ENCODE measurements around the gene PNMA8A.
A peak's percentile ranks its signal among the peaks of the same experiment; 100 is the strongest.

Gene PNMA8A

DNA sequence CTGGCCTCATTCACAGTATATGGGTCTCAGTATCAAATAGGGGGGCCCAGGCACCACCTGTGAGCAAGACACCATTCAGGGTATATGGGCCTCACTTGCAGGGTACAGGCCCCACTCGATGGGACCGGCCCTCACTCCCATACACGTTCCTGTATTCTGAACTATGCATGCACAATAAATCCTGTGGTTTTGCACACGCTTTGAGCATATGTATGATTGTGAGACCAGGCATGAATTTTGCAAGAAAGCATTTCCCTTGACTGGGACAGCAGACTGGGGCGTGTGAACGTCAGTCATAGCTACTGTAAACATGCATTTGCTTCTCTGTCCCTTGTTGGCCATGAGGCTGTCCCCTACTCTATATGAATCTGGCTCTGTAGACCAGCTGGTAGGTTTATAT is 24.9 kb upstream of the PNMA8A start:
- Mint-ChIP-seq H3K9me3 (ENCODE audit: low read depth) (no peaks in the 10 kb centered on the region), H3K36me3 (no peaks in the 10 kb centered on the region), H3K27ac (no peak overlapping the region), H3K4me3 (no peak overlapping the region), H3K27me3 (peaks cover 17% of the 10 kb centered on the region), H3K4me1 (ENCODE audit: low read depth) (peaks cover 12% of the 10 kb centered on the region)

DNA sequence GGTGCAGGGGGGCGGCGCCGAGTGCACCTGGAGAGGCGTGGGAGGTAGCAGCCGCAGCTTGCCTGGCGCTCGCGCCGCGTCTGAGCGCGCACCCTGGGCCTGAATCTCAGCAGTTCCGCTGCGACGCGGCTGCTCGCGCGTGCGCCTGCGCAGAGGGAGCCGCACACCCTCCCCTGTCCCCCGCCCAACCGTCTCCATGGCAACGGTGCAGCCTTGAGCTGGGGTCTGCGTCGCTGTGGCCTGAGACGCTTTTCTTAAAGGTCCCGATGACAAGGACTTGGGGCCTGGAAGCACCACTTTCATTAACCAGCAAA is 24.4 kb upstream of the PNMA8A start, which contains the start of gene PNMA8B:
TSS of gene PNMA8B (minus strand) at position 82 of the 314 bp plus-strand sequence. CDS start 402 bp downstream, outside the sequence.
- peaks cover 17% of the 10 kb centered on the region for H3K4me1 Mint-ChIP-seq (ENCODE audit: low read depth)
- H3K27me3 Mint-ChIP-seq = peaks cover 23% of the 10 kb centered on the region
- H3K27ac Mint-ChIP-seq = no peak within 1 kb of the TSS
- H3K4me3 Mint-ChIP-seq = peak within 1 kb of the TSS; percentile 83
- H3K9me3 Mint-ChIP-seq (ENCODE audit: low read depth) = no peaks in the 10 kb centered on the region
- no peaks in the 10 kb centered on the region for H3K36me3 Mint-ChIP-seq

DNA sequence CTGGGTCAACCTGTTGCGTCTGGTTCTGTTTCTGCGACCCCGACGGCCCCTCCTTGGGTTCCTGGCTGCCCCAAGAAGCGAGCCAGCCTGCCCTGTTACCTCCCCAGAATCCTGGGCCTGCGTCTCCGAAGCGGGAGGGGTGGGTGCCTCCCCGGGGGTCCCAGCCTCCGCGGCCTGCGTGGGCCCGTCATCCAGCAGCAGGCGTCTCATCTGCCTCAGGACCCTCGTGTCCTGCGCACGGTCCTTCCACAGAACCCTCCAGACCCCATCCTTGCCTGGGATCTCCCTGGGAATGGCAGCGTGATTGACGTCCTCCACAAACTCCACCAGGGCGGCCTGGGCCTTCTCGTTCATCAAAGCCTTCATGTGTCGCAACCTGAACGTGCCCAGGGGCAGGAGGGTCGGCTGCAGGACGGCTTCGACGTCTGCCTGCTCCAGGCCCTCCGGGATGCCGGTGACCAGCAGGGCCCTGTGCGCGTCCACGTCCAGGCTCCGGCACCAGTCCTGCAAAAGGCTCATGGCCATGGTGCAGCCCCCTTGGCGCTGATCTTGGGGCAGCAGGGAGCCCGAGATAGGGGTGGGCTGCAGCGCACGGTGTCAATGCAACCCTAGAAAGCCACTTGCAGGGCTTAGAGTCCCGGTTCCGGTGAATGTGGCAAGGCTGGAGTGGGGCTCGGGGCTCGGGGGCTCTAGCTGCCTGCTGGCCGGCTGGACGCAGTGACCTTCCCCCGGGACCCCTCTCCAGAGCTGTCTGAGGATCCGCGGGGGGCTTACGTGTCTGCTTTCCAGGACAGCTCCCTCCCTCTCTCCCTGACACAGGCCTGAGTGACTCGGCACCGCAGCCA is 23.8 kb upstream of the PNMA8A start:
- Mint-ChIP-seq H3K27ac (no peak overlapping the region), H3K4me3 (peak overlapping the region; percentile 83), H3K27me3 (peaks cover 22% of the 10 kb centered on the region)

DNA sequence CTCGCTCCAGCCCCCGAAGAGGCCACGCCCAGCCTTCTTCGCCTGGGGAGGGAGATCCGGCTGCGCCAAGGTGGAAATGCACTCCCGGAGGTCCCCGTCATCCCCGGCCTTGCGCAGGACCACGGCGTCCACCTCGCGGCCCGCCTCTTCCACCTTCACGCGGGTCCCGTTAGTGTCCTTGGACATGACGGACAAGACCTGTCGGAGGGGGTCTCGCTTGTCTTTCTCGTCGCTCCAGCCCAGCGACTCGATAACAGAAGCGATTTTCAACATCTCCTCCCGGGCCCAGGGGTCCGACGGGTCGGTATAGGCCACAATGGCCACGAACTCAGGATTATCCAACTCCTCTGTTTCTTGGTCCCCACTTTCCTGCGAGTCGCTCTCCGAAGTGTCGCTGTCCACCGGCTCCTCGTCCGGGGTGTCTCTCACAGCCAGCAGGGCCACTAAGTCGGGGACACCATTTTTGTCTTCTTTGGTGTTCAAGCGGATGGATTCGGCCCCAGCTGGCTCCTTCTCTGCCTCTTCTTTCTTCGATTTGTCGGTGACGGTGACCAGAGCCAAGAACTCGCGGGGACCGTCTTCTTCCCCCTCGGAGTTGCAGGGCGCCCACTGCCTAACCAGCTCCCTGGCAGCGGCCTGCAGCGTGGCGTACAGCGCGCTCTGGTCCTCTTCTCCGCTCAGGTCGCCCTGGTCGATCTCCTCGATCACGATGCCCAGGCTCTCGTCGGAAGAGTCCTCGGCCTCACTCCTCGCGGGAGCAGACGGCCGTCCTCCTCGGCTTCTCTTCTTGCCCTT is 23.0 kb upstream of the PNMA8A start:
- Mint-ChIP-seq H3K4me3 (peak overlapping the region; percentile 83), H3K4me1 (ENCODE audit: low read depth) (peaks cover 24% of the 10 kb centered on the region), H3K27me3 (peaks cover 26% of the 10 kb centered on the region), H3K27ac (no peak overlapping the region), H3K36me3 (no peaks in the 10 kb centered on the region), H3K9me3 (ENCODE audit: low read depth) (no peaks in the 10 kb centered on the region)

More for the DNA sequence above, 23.8 kb upstream of the PNMA8A start:
- Mint-ChIP-seq H3K4me1 (ENCODE audit: low read depth) (peaks cover 19% of the 10 kb centered on the region), H3K9me3 (ENCODE audit: low read depth) (no peaks in the 10 kb centered on the region), H3K36me3 (no peaks in the 10 kb centered on the region)

DNA sequence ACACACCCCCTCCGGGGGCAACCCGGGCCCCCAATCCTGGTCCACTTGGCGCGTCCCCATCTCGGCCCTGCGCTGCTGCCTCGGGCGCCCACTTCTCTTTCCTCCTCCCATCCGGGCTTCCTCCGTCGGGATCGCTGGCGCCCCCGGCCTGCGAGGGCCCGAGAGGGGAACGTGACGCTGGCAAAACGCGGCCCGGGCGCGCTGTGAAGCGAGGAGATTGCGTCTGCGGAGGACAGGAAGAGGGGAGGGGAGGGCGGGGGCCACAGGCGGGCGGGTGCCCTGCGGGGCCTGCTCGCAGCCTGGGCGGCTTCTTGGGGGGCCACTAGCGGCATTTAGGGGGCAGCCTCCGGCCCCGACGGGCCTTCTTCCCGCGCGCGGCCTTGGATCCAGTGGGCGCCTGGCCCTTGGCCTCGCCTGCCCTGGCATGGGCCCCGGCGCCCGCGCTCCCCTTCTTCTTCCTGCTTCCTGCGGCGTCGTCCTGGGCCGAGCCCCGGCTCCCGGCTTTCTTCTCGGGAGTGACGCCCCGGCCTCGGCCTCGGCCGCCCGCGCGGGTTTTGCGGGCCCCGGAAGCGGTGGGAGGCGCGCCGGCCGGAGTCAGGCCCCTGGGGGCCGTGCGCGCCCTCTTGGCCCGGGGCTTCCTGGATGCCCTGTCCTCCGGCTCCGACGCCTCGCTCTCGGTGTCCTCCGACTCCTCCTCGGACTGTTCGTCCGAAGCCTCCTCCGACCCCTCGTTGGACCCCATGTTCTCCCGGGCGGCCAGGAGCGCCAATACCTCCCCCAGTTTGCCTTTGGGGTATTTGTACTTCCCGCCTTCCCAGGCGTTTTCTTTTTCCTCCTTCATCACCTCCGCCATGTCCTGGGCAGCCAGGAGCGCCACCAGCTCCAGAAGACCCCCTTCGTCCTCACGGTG is 22.1 kb upstream of the PNMA8A start:
- H3K4me3 Mint-ChIP-seq = peak overlapping the region; percentile 83
- H3K4me1 Mint-ChIP-seq (ENCODE audit: low read depth) = peaks cover 27% of the 10 kb centered on the region
- no peaks in the 10 kb centered on the region for H3K9me3 Mint-ChIP-seq (ENCODE audit: low read depth)
- peaks cover 31% of the 10 kb centered on the region for H3K27me3 Mint-ChIP-seq
- H3K27ac Mint-ChIP-seq = no peak overlapping the region
- H3K36me3 Mint-ChIP-seq = no peaks in the 10 kb centered on the region

DNA sequence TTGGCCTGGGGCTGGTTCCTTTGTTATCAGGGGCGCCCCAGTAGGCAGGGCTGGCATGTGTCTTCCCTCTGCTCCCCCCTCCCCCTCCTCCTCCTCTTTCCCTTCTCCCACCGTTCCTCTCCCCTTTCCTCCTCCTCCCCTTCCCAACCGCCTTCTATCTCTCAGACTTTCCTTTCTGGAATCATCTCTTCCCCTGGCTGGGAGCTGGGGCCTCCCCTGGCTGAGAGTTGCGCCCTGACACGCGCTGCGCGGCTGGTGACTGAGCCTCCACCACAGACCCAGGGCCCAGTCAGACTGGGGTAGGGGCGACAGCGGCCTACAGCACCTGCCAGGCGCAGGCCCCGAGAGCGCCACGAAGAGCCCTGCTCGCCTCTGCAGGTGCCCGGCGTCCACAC is 21.5 kb upstream of the PNMA8A start:
- Mint-ChIP-seq H3K36me3 (no peaks in the 10 kb centered on the region), H3K4me3 (peak overlapping the region; percentile 60), H3K9me3 (ENCODE audit: low read depth) (no peaks in the 10 kb centered on the region), H3K4me1 (ENCODE audit: low read depth) (peaks cover 31% of the 10 kb centered on the region), H3K27me3 (peaks cover 33% of the 10 kb centered on the region), H3K27ac (no peak overlapping the region)

DNA sequence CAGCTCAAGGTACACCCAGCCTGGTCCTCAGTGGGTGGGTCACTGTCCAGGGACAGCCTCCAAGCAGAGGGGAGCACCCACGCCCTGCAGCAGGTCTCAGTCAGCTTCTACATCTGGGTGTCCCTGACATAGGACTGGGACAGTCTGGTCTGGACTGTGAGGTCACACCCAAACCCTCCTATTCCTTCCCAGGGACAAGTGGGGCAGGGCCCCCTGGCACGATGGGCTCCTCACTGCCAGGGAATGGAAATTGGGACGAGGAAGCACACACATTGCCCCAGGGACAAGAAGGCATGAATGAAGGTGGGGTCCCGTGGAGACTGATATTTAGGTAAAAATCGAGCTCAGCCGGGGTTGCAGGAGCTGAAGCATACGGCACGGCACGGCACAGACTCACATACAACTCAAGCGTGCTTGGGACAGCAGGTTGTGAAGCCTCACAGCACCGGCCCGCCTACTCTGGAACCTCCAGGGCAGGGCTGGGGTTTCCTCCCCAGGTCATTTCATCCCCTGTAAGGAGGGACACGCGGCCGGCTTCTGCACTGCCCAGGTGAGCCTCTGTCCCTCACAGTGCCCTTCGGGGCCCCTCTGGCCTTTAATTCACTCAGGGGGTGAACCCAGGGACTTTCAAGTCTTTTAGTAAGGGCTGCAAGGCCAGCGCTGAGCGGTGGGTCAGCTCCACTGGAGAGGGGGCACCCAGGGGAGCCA is 20.8 kb upstream of the PNMA8A start:
- Mint-ChIP-seq H3K36me3 (no peaks in the 10 kb centered on the region), H3K4me3 (peak overlapping the region; percentile 38), H3K4me1 (ENCODE audit: low read depth) (peaks cover 36% of the 10 kb centered on the region), H3K9me3 (ENCODE audit: low read depth) (no peaks in the 10 kb centered on the region), H3K27me3 (peaks cover 35% of the 10 kb centered on the region), H3K27ac (no peak overlapping the region)

DNA sequence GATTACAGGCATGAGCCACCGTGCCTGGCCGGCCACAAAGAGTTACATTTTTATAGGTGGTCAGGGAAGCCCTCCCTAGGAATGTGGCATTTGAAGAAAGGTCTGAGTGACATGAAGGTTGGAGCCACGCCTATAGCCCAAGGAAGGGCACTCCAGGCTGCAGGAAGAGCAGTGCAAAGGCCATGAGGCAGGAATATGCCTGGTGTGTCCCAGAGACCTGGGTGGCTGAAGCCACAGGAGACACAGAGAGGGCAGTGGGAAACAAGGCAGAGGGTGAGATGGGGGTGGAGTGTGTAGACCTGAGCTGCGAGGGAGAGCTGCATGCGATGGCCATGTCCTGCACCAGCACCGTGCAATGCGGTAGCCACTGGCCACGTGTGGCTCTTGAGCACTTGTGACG is 19.4 kb upstream of the PNMA8A start:
- H3K4me3 Mint-ChIP-seq = peak overlapping the region; percentile 36
- H3K4me1 Mint-ChIP-seq (ENCODE audit: low read depth) = peaks cover 42% of the 10 kb centered on the region
- H3K36me3 Mint-ChIP-seq = no peaks in the 10 kb centered on the region
- H3K9me3 Mint-ChIP-seq (ENCODE audit: low read depth) = no peaks in the 10 kb centered on the region
- H3K27ac Mint-ChIP-seq = no peak overlapping the region
- H3K27me3 Mint-ChIP-seq = peaks cover 43% of the 10 kb centered on the region

DNA sequence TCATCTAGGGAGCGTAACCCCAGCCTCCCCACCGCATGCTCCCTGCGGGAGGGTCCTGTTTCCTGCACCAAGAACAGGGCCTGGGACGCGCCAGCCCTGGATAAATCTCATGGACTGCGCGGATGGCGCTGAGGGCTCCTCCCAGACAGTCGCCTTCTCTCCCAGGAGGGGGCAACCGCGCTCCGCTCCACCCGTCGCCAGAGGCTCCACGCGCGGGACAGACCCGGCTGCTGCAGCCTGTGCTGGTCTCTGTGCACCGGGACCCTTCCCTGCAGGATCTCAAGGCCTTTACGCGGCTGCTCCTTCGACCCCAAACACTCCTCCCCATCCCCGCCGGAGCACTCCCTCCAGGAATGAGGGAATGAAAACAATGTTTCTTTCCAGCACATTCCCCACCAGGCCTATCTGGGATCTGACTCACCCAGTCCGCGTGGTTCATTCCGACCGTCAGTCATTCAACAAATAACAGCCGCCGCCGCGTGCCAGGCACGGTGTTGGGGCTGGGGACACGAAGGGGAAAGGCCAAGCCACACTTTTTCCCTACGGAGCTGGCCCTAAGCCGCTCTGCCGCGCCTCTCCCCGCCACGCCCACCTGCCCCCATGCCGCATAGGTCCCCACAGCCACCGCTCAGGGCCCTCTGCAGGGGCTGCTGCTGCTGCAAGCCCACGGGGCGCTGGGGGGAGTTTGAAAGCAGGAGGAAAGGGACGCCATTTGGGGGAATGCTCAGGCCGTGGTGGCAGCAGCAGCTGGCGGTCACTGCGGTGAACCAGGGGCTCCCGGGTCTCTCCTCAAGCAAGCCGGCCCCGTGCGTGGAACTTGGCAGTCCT is 18.3 kb upstream of the PNMA8A start:
- Mint-ChIP-seq H3K4me3 (no peak overlapping the region), H3K4me1 (ENCODE audit: low read depth) (peaks cover 38% of the 10 kb centered on the region), H3K27ac (no peak overlapping the region), H3K27me3 (peaks cover 48% of the 10 kb centered on the region), H3K36me3 (no peaks in the 10 kb centered on the region), H3K9me3 (ENCODE audit: low read depth) (no peaks in the 10 kb centered on the region)

DNA sequence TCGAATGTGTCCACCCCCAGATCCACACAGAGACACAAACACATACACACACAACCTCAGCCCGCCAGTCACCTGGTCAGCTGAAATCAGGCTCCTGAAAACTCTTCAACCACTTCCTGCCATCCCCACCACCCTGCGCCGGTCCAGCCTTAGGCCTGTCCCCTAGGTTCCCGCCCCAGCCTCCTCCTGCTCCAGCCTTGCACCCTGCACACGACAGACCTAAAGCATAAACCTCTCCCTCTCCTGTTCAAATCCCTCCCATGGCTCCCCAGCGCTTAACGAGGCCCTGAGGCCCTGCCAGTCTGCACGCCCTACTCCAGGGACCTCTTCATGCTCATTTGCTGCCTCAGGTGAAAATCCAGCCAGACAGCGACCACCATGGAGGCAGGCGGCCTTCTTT is 17.2 kb upstream of the PNMA8A start:
- Mint-ChIP-seq H3K27me3 (peaks cover 48% of the 10 kb centered on the region), H3K4me1 (ENCODE audit: low read depth) (peaks cover 32% of the 10 kb centered on the region), H3K36me3 (no peaks in the 10 kb centered on the region), H3K4me3 (no peak overlapping the region), H3K27ac (no peak overlapping the region), H3K9me3 (ENCODE audit: low read depth) (no peaks in the 10 kb centered on the region)

DNA sequence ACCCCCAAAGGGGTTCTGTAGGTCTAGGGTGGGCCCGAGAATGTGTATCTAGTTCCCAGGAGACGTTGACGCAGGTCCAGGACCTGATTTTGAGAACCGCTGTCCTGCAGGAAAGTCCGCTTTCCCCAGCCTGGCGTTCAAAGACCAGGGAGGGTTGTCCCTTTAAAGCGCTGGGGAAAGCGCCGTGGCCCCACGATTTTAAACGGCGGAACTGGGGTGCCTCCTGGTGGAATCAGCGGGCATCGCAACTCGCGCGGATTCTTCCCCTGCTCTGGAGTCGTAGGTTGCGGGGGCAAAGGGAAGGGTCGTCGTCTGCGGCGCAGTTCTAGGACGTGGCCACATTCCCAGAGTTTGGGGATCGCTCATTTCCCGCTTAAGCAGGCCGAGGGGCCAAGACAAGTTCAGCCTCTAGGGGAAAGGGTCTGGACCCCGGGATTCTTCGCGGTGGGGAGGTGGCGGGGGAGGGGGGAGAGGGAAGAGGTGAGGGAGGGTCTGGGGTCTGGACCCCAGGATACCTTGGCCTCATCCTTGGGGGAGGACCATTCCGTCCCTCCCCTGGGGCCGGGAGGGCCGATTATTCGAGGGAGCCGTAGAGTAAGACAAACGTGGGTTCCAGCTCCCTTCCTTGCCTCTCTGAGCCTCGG is 16.6 kb upstream of the PNMA8A start:
- Mint-ChIP-seq H3K27ac (no peak overlapping the region), H3K4me3 (peak overlapping the region; percentile 7), H3K27me3 (peaks cover 48% of the 10 kb centered on the region), H3K9me3 (ENCODE audit: low read depth) (no peaks in the 10 kb centered on the region), H3K36me3 (no peaks in the 10 kb centered on the region), H3K4me1 (ENCODE audit: low read depth) (peaks cover 32% of the 10 kb centered on the region)

DNA sequence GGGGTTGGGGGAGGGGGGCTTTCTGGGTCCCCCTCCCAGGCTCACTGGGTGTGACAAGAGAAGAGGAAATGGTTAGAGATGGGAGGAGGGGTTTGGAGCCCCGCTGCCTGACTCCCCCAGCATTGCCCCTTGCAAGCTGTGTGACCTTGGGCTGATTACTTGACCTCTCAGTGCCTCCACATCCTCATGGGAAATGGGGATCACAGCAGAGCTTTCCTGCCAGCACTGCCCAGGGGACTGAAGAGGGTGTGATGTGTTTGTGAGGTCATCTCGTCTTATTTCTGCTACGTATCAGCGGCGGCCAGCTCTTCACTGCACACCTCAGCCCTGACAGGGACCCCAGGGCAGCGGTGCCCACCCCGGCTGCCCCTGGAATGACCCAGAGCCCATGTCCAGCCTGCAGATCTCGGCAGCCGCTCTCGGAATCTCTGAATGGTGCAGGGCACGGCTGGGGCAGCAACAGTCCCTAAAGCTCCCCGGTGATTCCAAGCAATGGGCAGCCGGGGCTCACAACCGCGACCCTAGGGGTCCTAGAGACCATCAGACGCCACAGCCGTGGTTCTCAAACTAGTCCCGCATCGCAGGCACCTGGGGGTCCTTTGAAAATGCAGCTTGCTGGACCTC is 15.9 kb upstream of the PNMA8A start:
- peaks cover 48% of the 10 kb centered on the region for H3K27me3 Mint-ChIP-seq
- peak overlapping the region; percentile 7 for H3K4me3 Mint-ChIP-seq
- H3K9me3 Mint-ChIP-seq (ENCODE audit: low read depth) = no peaks in the 10 kb centered on the region
- H3K36me3 Mint-ChIP-seq = no peaks in the 10 kb centered on the region
- H3K27ac Mint-ChIP-seq = no peak overlapping the region
- peaks cover 32% of the 10 kb centered on the region for H3K4me1 Mint-ChIP-seq (ENCODE audit: low read depth)

DNA sequence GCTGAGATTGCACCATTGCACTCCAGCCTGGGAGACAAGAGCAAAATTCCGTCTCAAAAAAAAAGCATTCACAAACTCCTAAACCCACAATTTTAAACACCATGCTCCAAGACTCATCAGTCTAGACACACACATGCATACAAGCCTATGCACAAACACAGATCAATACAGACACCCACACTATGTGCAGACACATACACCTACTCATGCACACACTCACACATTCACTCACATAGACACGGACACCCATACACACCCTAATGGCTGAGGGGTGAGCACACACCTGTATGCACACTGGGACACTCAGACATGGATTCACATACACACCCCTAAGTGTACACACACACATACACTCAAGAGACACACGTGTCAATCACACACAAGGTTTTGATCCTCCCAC is 15.0 kb upstream of the PNMA8A start:
- Mint-ChIP-seq H3K36me3 (no peaks in the 10 kb centered on the region), H3K9me3 (ENCODE audit: low read depth) (no peaks in the 10 kb centered on the region), H3K4me3 (no peak overlapping the region), H3K27ac (no peak overlapping the region), H3K4me1 (ENCODE audit: low read depth) (peaks cover 30% of the 10 kb centered on the region), H3K27me3 (peaks cover 42% of the 10 kb centered on the region)

Measured in activated naive CD8-positive, alpha-beta T cell (primary cell).